ENCODE measurements around the gene PLD6. TPM values are rescaled to one million over a fixed set of nuclear protein-coding genes. Genes with fewer than 3 reads are reported as not detected.

PLD6 gene
- total and polyA plus RNA-seq, 2 experiments from 2014 or later: 0.63 to 0.97 TPM

GRCh38 chr17:17157041-17157440, 49.1 kb downstream of the PLD6 start:
- Histone ChIP-seq H3K36me3 (replicated peaks; ENCODE audit: insufficient read depth, low read depth) (no peaks in the 10 kb centered on the region), H3K79me2 (no peaks in the 10 kb centered on the region), H3K9me2 (replicated peaks; ENCODE audit: insufficient read depth) (no peaks in the 10 kb centered on the region), H4K20me1 (ENCODE audit: insufficient read depth, poor library complexity, severe bottlenecking) (no peaks in the 10 kb centered on the region), H3K9me3 (ENCODE audit: low read depth) (no peaks in the 10 kb centered on the region), H3K4me2 (no peak overlapping the region), H3K27me3 (no peaks in the 10 kb centered on the region), H3K27ac (no peak overlapping the region), H2AFZ (no peak overlapping the region), H3K4me3 (no peak overlapping the region), H3K4me1 (ENCODE audit: insufficient read depth) (no peaks in the 10 kb centered on the region)
- TF ChIP-seq EZH2 (IDR thresholded peaks at IDR 0.05; ENCODE audit: borderline replicate concordance) (no peak), EZH2phosphoT487 (IDR thresholded peaks at IDR 0.05; ENCODE audit: low read depth, severe bottlenecking, unreplicated experiment) (no peak), CTCF (IDR thresholded peaks at IDR 0.05; ENCODE audit: poor library complexity) (no peak)
- no peak for DNase-seq (ENCODE audit: low spot score)
- WGBS (ENCODE audit: low lambda C conversion rate, missing lambda C conversion rate): 94% methylated on average over 6 of the region's 6 CpGs

- Histone ChIP-seq H3K27me3 (no peaks in the 10 kb centered on the region), H3K4me1 (ENCODE audit: insufficient read depth) (no peaks in the 10 kb centered on the region), H3K36me3 (replicated peaks; ENCODE audit: insufficient read depth, low read depth) (no peaks in the 10 kb centered on the region), H3K27ac (no peak overlapping the region), H3K9me2 (replicated peaks; ENCODE audit: insufficient read depth) (no peaks in the 10 kb centered on the region), H3K9me3 (ENCODE audit: low read depth) (no peaks in the 10 kb centered on the region), H3K4me2 (no peak overlapping the region), H4K20me1 (ENCODE audit: insufficient read depth, poor library complexity, severe bottlenecking) (no peaks in the 10 kb centered on the region), H3K79me2 (no peaks in the 10 kb centered on the region), H2AFZ (no peak overlapping the region), H3K4me3 (no peak overlapping the region)
- no peak for DNase-seq (ENCODE audit: low spot score)
- 88% methylated on average over 10 of the region's 10 CpGs for WGBS (ENCODE audit: low lambda C conversion rate, missing lambda C conversion rate)
- no peak for TF ChIP-seq EZH2 (IDR thresholded peaks at IDR 0.05; ENCODE audit: borderline replicate concordance)
- TF ChIP-seq EZH2phosphoT487 (IDR thresholded peaks at IDR 0.05; ENCODE audit: low read depth, severe bottlenecking, unreplicated experiment): no peak
- TF ChIP-seq CTCF (IDR thresholded peaks at IDR 0.05; ENCODE audit: poor library complexity): no peak
These were observed 49.6 kb downstream of the PLD6 start for GRCh38 chr17:17156511-17156910.

GRCh38 chr17:17156107-17156506, 50.0 kb downstream of the PLD6 start:
- 94% methylated on average over 4 of the region's 4 CpGs for WGBS (ENCODE audit: low lambda C conversion rate, missing lambda C conversion rate)
- H3K4me1 ChIP-seq (ENCODE audit: insufficient read depth): no peaks in the 10 kb centered on the region
- H4K20me1 ChIP-seq (ENCODE audit: insufficient read depth, poor library complexity, severe bottlenecking): no peaks in the 10 kb centered on the region
- no peak overlapping the region for H3K27ac ChIP-seq
- H3K27me3 ChIP-seq: no peaks in the 10 kb centered on the region
- no peak overlapping the region for H3K4me2 ChIP-seq
- no peaks in the 10 kb centered on the region for H3K79me2 ChIP-seq
- DNase-seq (ENCODE audit: low spot score): no peak
- no peak overlapping the region for H3K4me3 ChIP-seq
- no peak overlapping the region for H2AFZ ChIP-seq
- no peaks in the 10 kb centered on the region for H3K9me3 ChIP-seq (ENCODE audit: low read depth)
- no peaks in the 10 kb centered on the region for H3K36me3 ChIP-seq (replicated peaks; ENCODE audit: insufficient read depth, low read depth)
- no peaks in the 10 kb centered on the region for H3K9me2 ChIP-seq (replicated peaks; ENCODE audit: insufficient read depth)
- TF ChIP-seq EZH2phosphoT487 (IDR thresholded peaks at IDR 0.05; ENCODE audit: low read depth, severe bottlenecking, unreplicated experiment) (no peak), CTCF (IDR thresholded peaks at IDR 0.05; ENCODE audit: poor library complexity) (no peak), EZH2 (IDR thresholded peaks at IDR 0.05; ENCODE audit: borderline replicate concordance) (no peak)

GRCh38 chr17:17155568-17155967, 50.6 kb downstream of the PLD6 start:
- H3K27ac ChIP-seq: no peak overlapping the region
- no peaks in the 10 kb centered on the region for H3K36me3 ChIP-seq (replicated peaks; ENCODE audit: insufficient read depth, low read depth)
- H4K20me1 ChIP-seq (ENCODE audit: insufficient read depth, poor library complexity, severe bottlenecking): no peaks in the 10 kb centered on the region
- no peak overlapping the region for H2AFZ ChIP-seq
- H3K27me3 ChIP-seq: no peaks in the 10 kb centered on the region
- no peaks in the 10 kb centered on the region for H3K4me1 ChIP-seq (ENCODE audit: insufficient read depth)
- no peak overlapping the region for H3K4me2 ChIP-seq
- TF ChIP-seq EZH2 (IDR thresholded peaks at IDR 0.05; ENCODE audit: borderline replicate concordance) (no peak), CTCF (IDR thresholded peaks at IDR 0.05; ENCODE audit: poor library complexity) (no peak), EZH2phosphoT487 (IDR thresholded peaks at IDR 0.05; ENCODE audit: low read depth, severe bottlenecking, unreplicated experiment) (no peak)
- H3K79me2 ChIP-seq: no peaks in the 10 kb centered on the region
- no peak overlapping the region for H3K4me3 ChIP-seq
- no peaks in the 10 kb centered on the region for H3K9me2 ChIP-seq (replicated peaks; ENCODE audit: insufficient read depth)
- H3K9me3 ChIP-seq (ENCODE audit: low read depth): no peaks in the 10 kb centered on the region
- no peak for DNase-seq (ENCODE audit: low spot score)
- 95% methylated on average over 3 of the region's 3 CpGs for WGBS (ENCODE audit: low lambda C conversion rate, missing lambda C conversion rate)
